Measurements from ENCODE around the gene TMEM260.
"Not testable (repeated sequence)": the region's sequence is repeated elsewhere in the genome, so short reads cannot be mapped to it uniquely, and the experiment has no call there.

Gene TMEM260

GRCh38 chr14:56603648-56604047, 24.1 kb downstream of the TMEM260 start:
- no peak for DNase-seq

- no peak for DNase-seq
Observed at GRCh38 chr14:56608689-56609088, 29.1 kb downstream of the TMEM260 start.

- DNase-seq: not testable (repeated sequence)
Observed at GRCh38 chr14:56611663-56612062, 32.1 kb downstream of the TMEM260 start.

- no peak for DNase-seq
Observed at GRCh38 chr14:56617084-56617483, 37.5 kb downstream of the TMEM260 start.

- DNase-seq: no peak
Observed at GRCh38 chr14:56630707-56631106, 51.1 kb downstream of the TMEM260 start.

GRCh38 chr14:56632195-56632594, 52.6 kb downstream of the TMEM260 start:
- DNase-seq: no peak

- DNase-seq: no peak
Observed at GRCh38 chr14:56633544-56633943, 53.9 kb downstream of the TMEM260 start.

- DNase-seq: no peak
Observed at GRCh38 chr14:56635041-56635440, 55.4 kb downstream of the TMEM260 start.

- no peak for DNase-seq
Observed at GRCh38 chr14:56647493-56647892, 67.9 kb downstream of the TMEM260 start.

GRCh38 chr14:56648508-56649301, 69.1 kb downstream of the TMEM260 start:
- DNase-seq: no peak

GRCh38 chr14:56649382-56649781, 69.8 kb downstream of the TMEM260 start:
- DNase-seq: no peak

GRCh38 chr14:56650048-56650447, 70.5 kb downstream of the TMEM260 start:
- DNase-seq: no peak

- no peak for DNase-seq
Observed at GRCh38 chr14:56650979-56651378, 71.4 kb downstream of the TMEM260 start.

GRCh38 chr14:56657604-56658003, 78.0 kb downstream of the TMEM260 start:
- no peak for DNase-seq

GRCh38 chr14:56659378-56659777, 79.8 kb downstream of the TMEM260 start:
- no peak for DNase-seq

GRCh38 chr14:56659964-56660551, 80.5 kb downstream of the TMEM260 start:
- DNase-seq: no peak

- DNase-seq: no peak
Observed at GRCh38 chr14:56660677-56661389, 81.2 kb downstream of the TMEM260 start.

GRCh38 chr14:56661478-56661877, 81.9 kb downstream of the TMEM260 start:
- DNase-seq: no peak

GRCh38 chr14:56664811-56665421, 85.3 kb downstream of the TMEM260 start:
- no peak for DNase-seq

- no peak for DNase-seq
Observed at GRCh38 chr14:56666294-56666693, 86.7 kb downstream of the TMEM260 start.

- no peak for DNase-seq
Observed at GRCh38 chr14:56666716-56667115, 87.1 kb downstream of the TMEM260 start.

- not testable (repeated sequence) for DNase-seq
Observed at GRCh38 chr14:56667290-56667689, 87.7 kb downstream of the TMEM260 start.

- no peak for DNase-seq
Observed at GRCh38 chr14:56676042-56676441, 96.4 kb downstream of the TMEM260 start.

- DNase-seq: no peak
Observed at GRCh38 chr14:56678838-56679237, 99.2 kb downstream of the TMEM260 start.
